Endothelial cell of umbilical vein (primary cell): ENCODE data around the gene NEAT1. TPM values are rescaled to one million over a fixed set of nuclear protein-coding genes. Genes with fewer than 3 reads are reported as not detected.

ENCODE experiments used
- BruUV-seq: library from RNA; stranded (reverse); fragments of 400-500 nt; replicated peaks from 2 replicates; lab custom pipeline; 2021; lab: Mats Ljungman, UMichigan
- CTCF ChIA-PET: fragments of 300-600, 350-600 bp; sonication (Branson Sonifier 250); formaldehyde crosslinking; loops from one replicate; lab custom pipeline; 2021; ENCODE audit warnings: antibody characterized with exemption, inconsistent platforms; lab: Charles Lee
- POLR2A ChIA-PET: fragments of 300-600, 350-600 bp; sonication (Branson Sonifier 250); formaldehyde crosslinking; loops from one replicate; lab custom pipeline; 2021; ENCODE audit warnings: antibody characterized with exemption, inconsistent platforms; lab: Charles Lee
- DNase-seq: peaks from one replicate; pipeline ENCODE4 v3.0.0-alpha.2; 2011; ENCODE audit warnings: low read depth, low spot score
- FAIRE-seq: peaks from 2 replicates; lab custom pipeline; 2011; peaks lifted over from hg19 to GRCh38; lab: Jason Lieb, UNC
- H2AFZ ChIP-seq: 2 replicates; pipeline ENCODE4 v1.6.0; 2012; ENCODE audit warnings: low read depth, low read length, control low read depth, inconsistent platforms
- H3K27ac ChIP-seq: 2 replicates; pipeline ENCODE4 v1.5.1; 2011; ENCODE audit warnings: low read depth, mild to moderate bottlenecking, control low read depth, low read length, moderate library complexity; ENCODE audit not compliant: insufficient read depth
- H3K27me3 ChIP-seq, 2 experiments: 2 replicates each; pipeline versions ENCODE4 v1.6.0 to v1.6.1; 2011; ENCODE audit warnings: low read length in 2 of 2, mixed read lengths in 1 of 2; ENCODE audit not compliant: control insufficient read depth in 2 of 2, insufficient read depth in 2 of 2
- H3K36me3 ChIP-seq, 2 experiments: 2 replicates in 1 of 2; 3 replicates in 1 of 2; pipeline ENCODE4 v1.5.1; 2011; ENCODE audit warnings: low read length in 2 of 2, mild to moderate bottlenecking in 1 of 2, moderate library complexity in 1 of 2; ENCODE audit not compliant: control insufficient read depth in 2 of 2, insufficient read depth in 2 of 2; ENCODE audit errors: extremely low read depth in 1 of 2
- H3K4me1 ChIP-seq: 3 replicates; pipeline ENCODE4 v1.5.1; 2011; ENCODE audit warnings: mild to moderate bottlenecking, low read length; ENCODE audit not compliant: control insufficient read depth, insufficient read depth; ENCODE audit errors: extremely low read depth
- H3K4me2 ChIP-seq: 2 replicates; pipeline ENCODE4 v1.6.1; 2011; ENCODE audit warnings: low read length, control low read depth, mixed read lengths; ENCODE audit not compliant: insufficient read depth
- H3K4me3 ChIP-seq, 3 experiments: fragments of 200-600 bp in 1 of 3; sonication (generic), shearing (Covaris generic) in 1 of 3; replicated peaks in 1 of 3; 2 replicates each; pipeline ENCODE4 v1.5.1; 2011 to 2016; ENCODE audit warnings: control low read depth in 3 of 3, low read length in 3 of 3, mild to moderate bottlenecking in 2 of 3, inconsistent platforms in 1 of 3, low read depth in 1 of 3, moderate library complexity in 1 of 3; ENCODE audit not compliant: insufficient read depth in 1 of 3
- H3K79me2 ChIP-seq: 2 replicates; pipeline ENCODE4 v1.6.0; 2012; ENCODE audit warnings: low read length, inconsistent platforms; ENCODE audit not compliant: control insufficient read depth, insufficient read depth
- H3K9ac ChIP-seq: replicated peaks from 2 replicates; pipeline ENCODE3; 2011; ENCODE audit warnings: low read length, control low read depth; ENCODE audit not compliant: insufficient read depth; ENCODE audit errors: extremely low read depth
- H3K9me1 ChIP-seq: replicated peaks from 3 replicates; pipeline ENCODE4 v1.6.0; 2011; ENCODE audit warnings: mild to moderate bottlenecking, low read length; ENCODE audit not compliant: control insufficient read depth, insufficient read depth; ENCODE audit errors: extremely low read depth
- H3K9me3 ChIP-seq: replicated peaks from 2 replicates; pipeline ENCODE4 v1.5.1; 2012; ENCODE audit warnings: low read length, inconsistent platforms; ENCODE audit not compliant: control insufficient read depth, insufficient read depth
- H4K20me1 ChIP-seq: replicated peaks from 2 replicates; pipeline ENCODE3; 2011; ENCODE audit warnings: mild to moderate bottlenecking, low read length; ENCODE audit not compliant: control insufficient read depth, insufficient read depth; ENCODE audit errors: extremely low read depth
- CTCF ChIP-seq, 2 donors: IDR thresholded peaks; 1 replicate in 1 of 2; 2 replicates in 1 of 2; pipeline ENCODE4 v1.5.1; 2011; ENCODE audit warnings: low read length in 2 of 2, mild to moderate bottlenecking in 2 of 2, moderate library complexity in 2 of 2, control low read depth in 1 of 2, inconsistent platforms in 1 of 2, low read depth in 1 of 2; ENCODE audit not compliant: insufficient read depth in 1 of 2; ENCODE audit errors: extremely low read depth in 1 of 2
- EZH2 ChIP-seq: IDR thresholded peaks from 2 replicates; pipeline ENCODE4 v1.6.1; 2012; ENCODE audit warnings: borderline replicate concordance, low read depth, mild to moderate bottlenecking, moderate library complexity, low read length, inconsistent platforms; ENCODE audit not compliant: severe bottlenecking
- FOS ChIP-seq: IDR thresholded peaks from 2 replicates; pipeline ENCODE4 v1.6.1; 2011; ENCODE audit warnings: mild to moderate bottlenecking, low read length, moderate library complexity, borderline replicate concordance; ENCODE audit not compliant: insufficient read depth
- GATA2 ChIP-seq: IDR thresholded peaks from 2 replicates; pipeline ENCODE4 v1.7.0; 2011; ENCODE audit warnings: low read depth, mild to moderate bottlenecking, moderate library complexity, mixed read lengths, low read length; ENCODE audit not compliant: insufficient read length, insufficient read depth
- JUN ChIP-seq: IDR thresholded peaks from 2 replicates; pipeline ENCODE4 v1.6.1; 2011; ENCODE audit warnings: borderline replicate concordance, low read depth; ENCODE audit not compliant: insufficient read length, insufficient read depth
- MYC ChIP-seq: IDR thresholded peaks from one replicate; pipeline ENCODE4 v1.6.1; 2011; ENCODE audit warnings: mild to moderate bottlenecking, low read depth, low read length
- POLR2A ChIP-seq: IDR thresholded peaks from 2 replicates; pipeline ENCODE4 v1.6.1; 2012; ENCODE audit warnings: low read depth, mild to moderate bottlenecking, control low read depth, low read length
- POLR2AphosphoS5 ChIP-seq: IDR thresholded peaks from 2 replicates; pipeline ENCODE4 v1.6.1; 2012; ENCODE audit warnings: low read depth, mild to moderate bottlenecking, control low read depth, low read length, moderate library complexity; ENCODE audit not compliant: insufficient read depth
- dilution Hi-C: fragments of 300-500 bp; cut with MboI; formaldehyde crosslinking; loops from one replicate; pipeline ENCODE4 v1.15.0; 2019; ENCODE audit warnings: low sequenced_read_pairs; ENCODE audit not compliant: extremely low pct_ligation_motif_present
- intact Hi-C: fragments of 100-400 bp; cut with micrococcal nuclease; formaldehyde crosslinking; loops from one replicate; pipeline ENCODE4 v1.10.0; 2022
- polyA plus RNA-seq, 4 experiments: library from polyadenylated mRNA; depleted of rRNA in 3 of 4; stranded (reverse) in 3 of 4; unstranded in 1 of 4; fragments of >200 nt; gene quantifications; 2 replicates each; pipeline versions ENCODE4 v1.2.1 to v1.2.3, GENCODE V29; 2011 to 2012; ENCODE audit warnings: missing spikeins in 1 of 4
- total RNA-seq: library from RNA; stranded (reverse); gene quantifications from 2 replicates; pipeline ENCODE4 v1.2.3, GENCODE V29; 2021
- TF ChIP-seq, protein P1 (sequence below): IDR thresholded peaks from 2 replicates; pipeline ENCODE4 v1.6.1; 2011; ENCODE audit not compliant: insufficient read depth, insufficient read length

The NEAT1 gene
- total and polyA plus RNA-seq, 2 donors (not counting 3 experiments of a cell fraction or from before 2014, with no cell fraction given) = 34.4 to 957 TPM

DNA sequence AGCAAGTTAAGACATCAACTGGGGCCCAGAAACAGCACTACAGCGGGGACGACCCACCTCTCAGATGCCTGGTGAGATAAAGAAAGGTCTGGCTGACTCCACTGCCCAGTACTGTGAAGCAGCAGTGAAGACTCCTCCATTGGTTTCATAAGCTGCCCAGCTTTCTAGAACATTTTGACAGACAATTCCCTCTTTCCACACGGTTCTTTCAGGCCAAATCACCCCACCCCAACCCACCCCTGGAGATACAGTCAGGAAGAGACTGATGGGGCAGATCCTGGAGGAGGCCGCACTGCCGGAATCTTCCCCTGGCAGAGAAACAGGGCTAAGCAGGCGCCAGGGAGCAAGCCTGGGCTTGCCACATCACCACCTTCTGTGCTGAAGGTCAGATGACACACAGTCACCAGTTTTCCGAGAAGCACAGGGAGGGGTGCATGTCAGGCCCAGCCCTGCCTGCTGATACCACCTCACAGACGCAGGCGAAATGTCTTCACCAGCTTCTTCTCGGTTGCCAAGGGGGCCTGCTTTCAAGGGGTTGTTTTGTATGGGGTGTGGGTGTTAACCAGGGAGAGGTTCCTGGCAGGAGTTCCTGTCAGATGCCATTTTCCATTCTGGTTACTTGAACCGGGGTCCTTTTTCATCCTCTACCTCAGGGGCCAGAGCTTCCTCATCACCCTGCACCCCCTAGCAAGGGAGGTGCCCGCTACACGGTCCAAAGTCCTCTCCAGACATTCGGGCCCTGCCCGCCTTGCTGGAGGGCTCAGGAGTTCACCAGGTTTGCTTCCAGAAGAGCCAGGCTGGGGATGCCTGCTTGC, 1.4 kb upstream of the NEAT1 start:
- Histone ChIP-seq H3K9me3 (no peaks in the 10 kb centered on the region), H3K4me2 (peak overlapping the region; percentile 75), H4K20me1 (no peaks in the 10 kb centered on the region), H3K79me2 (peaks cover 66% of the 10 kb centered on the region), H3K27ac (peak overlapping the region; percentile 99), H3K4me3 (peak overlapping the region in 2 of 3 experiments; percentile 42 to 67), H3K36me3 (no peaks in the 10 kb centered on the region), H3K9me1 (no peaks in the 10 kb centered on the region), H3K4me1 (peaks cover 53% of the 10 kb centered on the region), H3K9ac (peak overlapping the region; percentile 98), H2AFZ (no peak overlapping the region), H3K27me3 (no peaks in the 10 kb centered on the region)
- ChIA-PET POLR2A (interaction anchor here (0.6 to 10.0 kb wide), 9 partner anchors 9 to 85 kb away, joined by 3 to 127 read pairs (median 10); partner anchors contain the start of gene MALAT1), CTCF (interaction anchor here (0.6 to 1.3 kb wide), 2 partner anchors 39 to 54 kb away, joined by 3 read pairs; partner anchors contain the start of gene SLC25A45)
- TF ChIP-seq GATA2 = peak; percentile 75
- TF ChIP-seq POLR2A = peak; percentile 85
- TF ChIP-seq JUN = peak; percentile 66
- TF ChIP-seq, protein P1, sequence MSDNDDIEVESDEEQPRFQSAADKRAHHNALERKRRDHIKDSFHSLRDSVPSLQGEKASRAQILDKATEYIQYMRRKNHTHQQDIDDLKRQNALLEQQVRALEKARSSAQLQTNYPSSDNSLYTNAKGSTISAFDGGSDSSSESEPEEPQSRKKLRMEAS = peak; percentile 44
- TF ChIP-seq MYC = peak; percentile 31
- no peak for TF ChIP-seq CTCF (IDR thresholded peaks at IDR 0.05; ENCODE audit: extremely low read depth in 1 of 2, insufficient read depth in 1 of 2, low read depth in 1 of 2, low read length in 2 of 2)
- TF ChIP-seq EZH2 = no peak
- peak; percentile 71 for TF ChIP-seq FOS
- TF ChIP-seq POLR2AphosphoS5 = peak; percentile 92
- intact Hi-C loops (no loop called here), dilution Hi-C loops (no loop called here)
- peak; percentile 93 for DNase-seq
- BruUV-seq = no TSS peak
- FAIRE-seq = peak; percentile 93
